HEK293 (cell line): ENCODE data around the gene EGFLAM.

Experiments used
- GLIS1 ChIP-seq: fragments of 450-650 bp; formaldehyde crosslinking; IDR thresholded peaks from 2 replicates; pipeline ENCODE4 v1.5.1; 2016; ENCODE audit warnings: missing biosample characterization, missing genetic modification characterization
- ZNF76 ChIP-seq: fragments of 450-650 bp; formaldehyde crosslinking; IDR thresholded peaks from 2 replicates; pipeline ENCODE4; 2016; ENCODE audit warnings: low read depth, missing biosample characterization, missing genetic modification characterization, borderline replicate concordance
- TF ChIP-seq, protein P1 (sequence below): fragments of 450-650 bp; formaldehyde crosslinking; IDR thresholded peaks from 2 replicates; pipeline ENCODE4 v1.5.1; 2016; ENCODE audit warnings: missing biosample characterization, missing genetic modification characterization

DNA sequence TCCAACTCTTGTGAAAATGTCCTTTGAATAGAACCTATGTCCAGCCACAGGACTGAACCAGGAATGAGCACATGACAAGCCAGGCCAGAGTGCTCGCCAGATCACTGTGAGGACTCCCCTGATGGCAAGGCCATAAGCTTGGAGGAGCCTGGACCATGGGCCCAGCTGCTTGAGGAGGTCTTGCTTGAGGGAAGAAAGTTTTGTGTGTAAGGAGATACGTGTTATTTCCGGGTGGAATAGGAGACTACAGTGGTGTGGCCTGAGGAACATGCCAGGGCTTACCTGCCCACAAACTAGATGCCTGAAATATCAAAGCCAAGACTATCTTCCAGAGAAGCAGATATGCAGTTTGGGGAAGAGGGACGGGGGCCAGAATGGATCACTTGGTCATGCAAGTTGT, 213.3 kb downstream of the EGFLAM start:
- TF ChIP-seq, protein P1, sequence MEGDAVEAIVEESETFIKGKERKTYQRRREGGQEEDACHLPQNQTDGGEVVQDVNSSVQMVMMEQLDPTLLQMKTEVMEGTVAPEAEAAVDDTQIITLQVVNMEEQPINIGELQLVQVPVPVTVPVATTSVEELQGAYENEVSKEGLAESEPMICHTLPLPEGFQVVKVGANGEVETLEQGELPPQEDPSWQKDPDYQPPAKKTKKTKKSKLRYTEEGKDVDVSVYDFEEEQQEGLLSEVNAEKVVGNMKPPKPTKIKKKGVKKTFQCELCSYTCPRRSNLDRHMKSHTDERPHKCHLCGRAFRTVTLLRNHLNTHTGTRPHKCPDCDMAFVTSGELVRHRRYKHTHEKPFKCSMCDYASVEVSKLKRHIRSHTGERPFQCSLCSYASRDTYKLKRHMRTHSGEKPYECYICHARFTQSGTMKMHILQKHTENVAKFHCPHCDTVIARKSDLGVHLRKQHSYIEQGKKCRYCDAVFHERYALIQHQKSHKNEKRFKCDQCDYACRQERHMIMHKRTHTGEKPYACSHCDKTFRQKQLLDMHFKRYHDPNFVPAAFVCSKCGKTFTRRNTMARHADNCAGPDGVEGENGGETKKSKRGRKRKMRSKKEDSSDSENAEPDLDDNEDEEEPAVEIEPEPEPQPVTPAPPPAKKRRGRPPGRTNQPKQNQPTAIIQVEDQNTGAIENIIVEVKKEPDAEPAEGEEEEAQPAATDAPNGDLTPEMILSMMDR: no peak
- no peak for TF ChIP-seq ZNF76 (tag by site-specific recombination)
- TF ChIP-seq GLIS1 (tag by site-specific recombination): no peak
